ENCODE data around the gene PPP2R1A. TPM values are rescaled to one million over a fixed set of nuclear protein-coding genes. Genes with fewer than 3 reads are reported as not detected.

The PPP2R1A gene
- polyA plus RNA-seq (ENCODE audit: low read depth in 6 of 6): 100 to 1,000 TPM; 179 to 222 (median 202) TPM

GRCh38 chr19:52189735-52190486 lies at the start of gene PPP2R1A:
PPP2R1A (plus strand) TSS chr19:52190052; CDS start chr19:52190097, 45 bp downstream.
- peak; percentile 76 to 78 for ATAC-seq (ENCODE audit: low read depth in 2 of 2)
- Mint-ChIP-seq H3K4me3 (peak within 1 kb of the TSS; percentile 92 to 100 (median 98)), H3K9me3 (peaks cover 0 to 2% (median 0%) of the 10 kb centered on the region in 7 donors), H3K27me3 (no peaks in the 10 kb centered on the region), H3K4me1 (peaks cover 33 to 61% (median 45%) of the 10 kb centered on the region in 3 donors), H3K36me3 (peaks cover 4 to 15% of the 10 kb centered on the region in 2 donors), H3K27ac (peak within 1 kb of the TSS; percentile 98 to 100 (median 100))
- peak; percentile 99 for DNase-seq

DNA sequence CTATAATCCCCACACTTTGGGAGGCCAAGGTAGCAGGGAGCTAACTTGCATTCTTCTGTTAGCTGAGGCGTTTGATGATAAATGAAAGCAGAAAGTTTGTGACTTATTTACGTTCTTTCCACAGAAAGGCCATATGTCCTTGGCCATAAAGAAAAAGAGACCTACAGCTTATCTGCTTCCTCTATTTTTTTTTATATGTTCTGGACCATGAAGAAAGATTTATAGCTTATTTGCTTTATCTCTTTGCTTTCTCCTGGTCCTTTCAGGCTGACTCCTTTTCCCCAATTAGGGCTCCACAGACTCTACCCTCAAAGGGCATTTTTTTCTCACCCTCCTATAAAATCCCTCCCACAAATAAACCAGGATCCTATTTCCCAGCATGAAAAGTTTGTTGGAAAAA lies 48.6 kb upstream of the PPP2R1A start:
- Mint-ChIP-seq H3K27ac (no peak overlapping the region), H3K27me3 (no peaks in the 10 kb centered on the region), H3K4me3 (peak overlapping the region in 5 of 8 donors; percentile 3 to 92 (median 41)), H3K9me3 (peaks cover 0 to 39% (median 6%) of the 10 kb centered on the region in 7 donors), H3K36me3 (no peaks in the 10 kb centered on the region), H3K4me1 (peaks cover 21 to 39% (median 22%) of the 10 kb centered on the region in 3 donors)
- DNase-seq (no peak), ATAC-seq (ENCODE audit: low read depth in 2 of 2) (no peak)

GRCh38 chr19:52142001-52142595 lies 47.8 kb upstream of the PPP2R1A start:
- H3K9me3 Mint-ChIP-seq: peaks cover 0 to 48% (median 6%) of the 10 kb centered on the region in 7 donors
- no peaks in the 10 kb centered on the region for H3K27me3 Mint-ChIP-seq
- H3K27ac Mint-ChIP-seq: no peak overlapping the region

DNA sequence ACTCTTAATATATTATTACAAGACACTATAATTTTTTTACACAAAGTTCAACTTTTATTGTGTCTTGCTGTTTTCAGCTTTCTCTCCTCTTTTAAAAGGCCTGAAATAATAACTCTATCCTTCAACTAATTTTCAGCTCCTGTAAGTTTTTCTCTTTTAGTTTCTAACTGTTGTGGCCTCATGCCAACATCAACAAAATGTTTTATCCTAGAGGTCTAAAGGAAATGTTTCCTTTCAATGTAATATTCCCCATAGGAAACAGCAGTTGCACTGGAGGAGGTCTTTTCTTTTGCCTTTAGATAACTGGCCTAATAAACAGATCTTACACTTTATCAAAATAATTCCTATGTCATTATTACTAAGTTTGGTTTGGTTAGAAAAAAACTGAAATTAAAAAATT lies 41.6 kb upstream of the PPP2R1A start:
- H3K27ac Mint-ChIP-seq: no peak overlapping the region
- DNase-seq: no peak
- peaks cover 0 to 6% (median 0%) of the 10 kb centered on the region in 3 donors for H3K4me1 Mint-ChIP-seq
- peaks cover 5 to 61% (median 28%) of the 10 kb centered on the region in 7 donors for H3K9me3 Mint-ChIP-seq
- ATAC-seq (ENCODE audit: low read depth in 2 of 2): no peak
- H3K36me3 Mint-ChIP-seq: peaks cover 0 to 21% of the 10 kb centered on the region in 2 donors
- no peaks in the 10 kb centered on the region for H3K27me3 Mint-ChIP-seq
- no peak overlapping the region for H3K4me3 Mint-ChIP-seq

More at GRCh38 chr19:52142001-52142595, 47.8 kb upstream of the PPP2R1A start:
- Mint-ChIP-seq H3K36me3 (no peaks in the 10 kb centered on the region), H3K4me3 (peak overlapping the region in 1 of 8 donors; percentile 16), H3K4me1 (peaks cover 21 to 39% (median 22%) of the 10 kb centered on the region in 3 donors)
- ATAC-seq (ENCODE audit: low read depth in 2 of 2) (no peak), DNase-seq (no peak)

DNA sequence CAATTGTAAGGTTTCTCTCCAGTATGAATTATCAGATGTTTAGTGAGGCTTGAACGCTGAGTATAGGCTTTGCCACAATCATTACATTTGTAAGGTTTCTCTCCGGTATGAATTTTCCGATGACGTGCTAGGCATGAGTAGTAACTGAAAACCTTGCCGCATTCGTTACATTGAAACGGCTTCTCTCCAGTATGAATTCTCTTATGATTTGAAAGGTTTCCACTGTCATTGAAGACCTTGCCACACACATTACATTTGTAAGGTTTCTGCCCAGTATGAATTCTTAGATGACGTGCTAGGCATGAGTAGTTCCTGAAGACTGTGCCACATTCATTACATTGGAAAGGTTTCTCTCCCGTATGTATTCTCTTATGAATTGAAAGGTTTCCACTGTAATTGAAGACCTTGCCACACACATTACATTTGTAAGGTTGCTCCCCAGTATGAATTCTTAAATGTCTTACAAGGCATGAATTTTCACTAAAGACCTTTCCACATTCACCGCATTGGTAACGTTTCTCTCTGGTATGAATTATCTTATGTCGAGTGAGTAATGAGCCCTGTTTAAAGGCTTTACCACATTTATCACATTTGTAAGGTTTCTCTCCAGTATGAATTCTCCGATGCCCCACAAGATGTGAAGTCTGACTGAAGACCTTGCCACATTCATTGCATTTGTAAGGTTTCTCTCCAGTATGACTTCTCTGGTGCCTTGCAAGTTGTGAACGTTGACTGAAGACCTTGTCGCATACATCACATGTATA lies 34.1 kb upstream of the PPP2R1A start:
- no peak for DNase-seq
- Mint-ChIP-seq H3K36me3 (peaks cover 62 to 73% of the 10 kb centered on the region in 2 donors), H3K27ac (no peak overlapping the region), H3K9me3 (peaks cover 22 to 94% (median 84%) of the 10 kb centered on the region in 7 donors), H3K4me1 (no peaks in the 10 kb centered on the region), H3K4me3 (no peak overlapping the region), H3K27me3 (no peaks in the 10 kb centered on the region)
- ATAC-seq (ENCODE audit: low read depth in 2 of 2): no peak

DNA sequence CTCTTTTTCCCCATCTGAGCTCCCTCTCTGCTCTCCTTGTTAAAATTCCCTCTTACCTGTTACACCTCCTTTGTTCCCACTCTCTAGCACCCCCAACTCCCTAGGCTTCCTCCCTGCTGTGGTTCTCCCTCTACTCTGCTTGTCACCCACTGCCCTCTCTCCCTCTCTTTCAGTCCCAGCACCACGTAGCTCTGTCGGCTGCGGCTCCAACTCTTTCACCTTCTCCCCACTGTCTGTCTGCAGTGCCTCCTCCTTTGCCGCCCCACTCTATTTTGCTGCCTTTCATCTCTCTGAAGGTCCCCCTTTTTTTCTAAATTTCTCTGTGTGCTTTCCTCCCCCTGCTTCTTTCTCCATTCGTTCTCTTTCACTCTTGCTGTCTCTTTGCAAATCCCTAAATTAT lies 19.5 kb upstream of the PPP2R1A start:
- peak overlapping the region; percentile 97 to 99 (median 98) for H3K27ac Mint-ChIP-seq
- ATAC-seq (ENCODE audit: low read depth in 2 of 2) (no peak), DNase-seq (no peak)
- H3K36me3 Mint-ChIP-seq: peaks cover 9 to 18% of the 10 kb centered on the region in 2 donors
- H3K27me3 Mint-ChIP-seq: no peaks in the 10 kb centered on the region
- H3K4me3 Mint-ChIP-seq: peak overlapping the region; percentile 97 to 100 (median 99)
- H3K4me1 Mint-ChIP-seq: peaks cover 20 to 44% (median 23%) of the 10 kb centered on the region in 3 donors
- peaks cover 0 to 4% (median 0%) of the 10 kb centered on the region in 7 donors for H3K9me3 Mint-ChIP-seq

DNA sequence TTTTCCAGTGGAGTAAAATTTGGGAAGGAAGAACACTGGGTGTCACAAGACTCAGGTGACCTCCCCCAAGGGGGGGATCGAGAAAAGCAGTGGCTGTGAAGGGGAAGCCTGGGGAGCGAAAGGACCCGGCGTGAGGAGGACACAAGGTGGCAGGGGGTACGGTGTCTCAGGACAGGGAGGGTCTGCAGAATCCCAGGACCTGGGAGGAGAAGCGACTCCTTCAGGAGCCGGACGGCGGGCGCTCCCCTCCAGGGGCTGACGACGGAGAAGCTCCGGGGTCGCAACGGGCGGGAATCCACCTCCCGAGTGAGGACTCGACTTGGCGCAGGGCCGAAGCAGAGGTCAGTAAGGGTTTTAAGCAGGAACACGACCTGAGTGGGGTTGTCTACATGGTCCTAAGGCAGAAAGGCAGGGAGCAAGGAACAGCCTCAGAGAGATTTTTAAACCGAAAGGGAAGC lies 19.0 kb upstream of the PPP2R1A start:
- peaks cover 9 to 15% of the 10 kb centered on the region in 2 donors for H3K36me3 Mint-ChIP-seq
- no peak for DNase-seq
- peak overlapping the region; percentile 97 to 100 (median 99) for H3K4me3 Mint-ChIP-seq
- peaks cover 0 to 4% (median 0%) of the 10 kb centered on the region in 7 donors for H3K9me3 Mint-ChIP-seq
- peak overlapping the region; percentile 97 to 99 (median 98) for H3K27ac Mint-ChIP-seq
- ATAC-seq (ENCODE audit: low read depth in 2 of 2): peak; percentile 24
- H3K4me1 Mint-ChIP-seq: peaks cover 20 to 44% (median 23%) of the 10 kb centered on the region in 3 donors
- no peaks in the 10 kb centered on the region for H3K27me3 Mint-ChIP-seq

DNA sequence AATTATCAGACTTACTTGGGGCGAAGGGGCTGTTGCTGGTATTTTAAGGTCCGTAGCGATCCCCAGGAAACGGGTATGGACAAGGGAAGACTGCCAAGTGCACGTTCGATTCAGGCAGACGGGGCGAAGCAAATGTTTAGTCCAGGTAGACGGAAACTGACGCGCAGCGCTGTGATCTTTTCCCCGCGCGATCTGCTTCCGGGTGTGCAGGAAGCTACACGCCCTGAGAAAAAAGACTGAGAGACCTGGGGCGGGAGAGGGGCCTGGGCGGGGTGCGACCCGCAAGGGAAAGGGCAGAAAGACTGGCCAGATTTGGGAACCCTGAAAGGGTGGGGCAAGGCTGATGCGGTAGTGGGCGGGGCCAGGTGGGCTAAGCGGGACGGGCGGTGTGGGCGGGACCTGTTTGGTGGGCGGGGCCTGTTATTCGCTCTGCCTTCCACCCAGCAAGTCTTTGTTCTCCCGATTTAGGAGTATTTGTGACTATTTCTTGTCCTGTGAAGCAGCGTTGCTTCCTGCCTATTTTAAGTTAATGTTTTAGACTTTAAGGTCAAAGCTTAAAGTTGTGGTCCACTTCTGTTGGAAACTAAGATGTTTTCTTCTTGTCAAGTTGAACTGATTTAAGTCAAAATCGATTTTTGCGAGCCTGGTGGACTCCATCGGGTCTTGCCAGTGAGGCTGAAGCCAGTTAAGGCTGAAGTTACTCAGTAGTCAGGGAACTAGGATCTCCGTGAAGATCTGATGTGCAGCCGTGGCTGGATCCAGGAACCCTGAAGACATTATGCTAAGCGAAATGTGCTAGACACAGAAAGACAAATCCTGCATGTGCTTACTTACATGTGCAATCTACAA lies 18.3 kb upstream of the PPP2R1A start, which contains the start of gene ZNF836:
Gene ZNF836, minus strand, starts transcription at position 301 of the 849 bp plus-strand sequence. CDS start 3,549 bp downstream, outside the sequence.
- DNase-seq (peak; percentile 86), ATAC-seq (ENCODE audit: low read depth in 2 of 2) (peak; percentile 92 to 95)
- Mint-ChIP-seq H3K27ac (peak within 1 kb of the TSS; percentile 97 to 99 (median 98)), H3K36me3 (peaks cover 9 to 15% of the 10 kb centered on the region in 2 donors), H3K9me3 (peaks cover 0 to 4% (median 0%) of the 10 kb centered on the region in 7 donors), H3K27me3 (no peaks in the 10 kb centered on the region), H3K4me3 (peak within 1 kb of the TSS; percentile 97 to 100 (median 99)), H3K4me1 (peaks cover 20 to 44% (median 23%) of the 10 kb centered on the region in 3 donors)

- H3K4me3 Mint-ChIP-seq: peak overlapping the region in 6 of 8 donors; percentile 97 to 99 (median 98)
- H3K4me1 Mint-ChIP-seq: peaks cover 20 to 44% (median 23%) of the 10 kb centered on the region in 3 donors
- DNase-seq (no peak), ATAC-seq (ENCODE audit: low read depth in 2 of 2) (no peak)
- peak overlapping the region in 3 of 6 donors; percentile 30 to 98 (median 37) for H3K27ac Mint-ChIP-seq
- no peaks in the 10 kb centered on the region for H3K27me3 Mint-ChIP-seq
- H3K36me3 Mint-ChIP-seq: peaks cover 7 to 14% of the 10 kb centered on the region in 2 donors
- peaks cover 0 to 4% (median 0%) of the 10 kb centered on the region in 7 donors for H3K9me3 Mint-ChIP-seq
Observed at GRCh38 chr19:52172347-52172746, 17.5 kb upstream of the PPP2R1A start.

- ATAC-seq (ENCODE audit: low read depth in 2 of 2): no peak
- peaks cover 0 to 2% (median 0%) of the 10 kb centered on the region in 7 donors for H3K9me3 Mint-ChIP-seq
- peak overlapping the region in 1 of 6 donors; percentile 2 for H3K27ac Mint-ChIP-seq
- no peaks in the 10 kb centered on the region for H3K27me3 Mint-ChIP-seq
- H3K4me3 Mint-ChIP-seq: peak overlapping the region in 1 of 8 donors; percentile 4
- H3K4me1 Mint-ChIP-seq: peaks cover 0 to 9% (median 4%) of the 10 kb centered on the region in 3 donors
- no peaks in the 10 kb centered on the region for H3K36me3 Mint-ChIP-seq
- no peak for DNase-seq
Observed at GRCh38 chr19:52176574-52176973, 13.3 kb upstream of the PPP2R1A start.

DNA sequence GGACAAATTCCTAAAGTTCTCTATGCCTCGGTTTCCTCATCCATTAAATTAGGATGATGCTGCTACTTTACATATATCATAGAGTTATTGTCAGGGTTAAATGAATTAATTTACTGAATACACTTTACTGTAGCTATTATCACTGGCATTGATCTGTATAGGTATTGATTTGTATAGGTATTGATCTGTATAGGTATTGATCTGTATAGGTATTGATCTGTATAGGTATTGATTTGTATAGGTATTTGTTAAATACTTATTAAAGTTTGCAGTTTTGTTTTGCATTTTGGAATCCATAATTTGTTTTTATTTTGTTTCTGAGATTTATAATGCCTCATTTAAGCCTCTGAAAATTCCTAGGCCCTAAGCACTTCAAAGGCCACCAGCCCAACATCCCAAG lies 2.4 kb upstream of the PPP2R1A start:
- H3K27ac Mint-ChIP-seq: peak overlapping the region; percentile 26 to 100 (median 97)
- H3K27me3 Mint-ChIP-seq: no peaks in the 10 kb centered on the region

More for the DNA sequence above, 2.4 kb upstream of the PPP2R1A start:
- Mint-ChIP-seq H3K4me1 (peaks cover 15 to 36% (median 24%) of the 10 kb centered on the region in 3 donors), H3K4me3 (peak overlapping the region in 2 of 8 donors; percentile 37 to 65), H3K36me3 (peaks cover 0 to 6% of the 10 kb centered on the region in 2 donors), H3K9me3 (peaks cover 0 to 2% (median 0%) of the 10 kb centered on the region in 7 donors)
- DNase-seq (no peak), ATAC-seq (ENCODE audit: low read depth in 2 of 2) (no peak)
